HL-60 (cell line): ENCODE measurements around the gene ATP1A1.

ENCODE experiments used
- TF ChIP-seq, protein P1 (sequence below): IDR thresholded peaks from one replicate; pipeline ENCODE4 v1.5.1; 2011; ENCODE audit warnings: low read length, control low read depth, inconsistent platforms; ENCODE audit not compliant: insufficient read depth
- TF ChIP-seq, protein P2 (sequence below): IDR thresholded peaks from 2 replicates; pipeline ENCODE4 v1.6.1; 2012; ENCODE audit warnings: low read depth; ENCODE audit not compliant: insufficient replicate concordance

DNA sequence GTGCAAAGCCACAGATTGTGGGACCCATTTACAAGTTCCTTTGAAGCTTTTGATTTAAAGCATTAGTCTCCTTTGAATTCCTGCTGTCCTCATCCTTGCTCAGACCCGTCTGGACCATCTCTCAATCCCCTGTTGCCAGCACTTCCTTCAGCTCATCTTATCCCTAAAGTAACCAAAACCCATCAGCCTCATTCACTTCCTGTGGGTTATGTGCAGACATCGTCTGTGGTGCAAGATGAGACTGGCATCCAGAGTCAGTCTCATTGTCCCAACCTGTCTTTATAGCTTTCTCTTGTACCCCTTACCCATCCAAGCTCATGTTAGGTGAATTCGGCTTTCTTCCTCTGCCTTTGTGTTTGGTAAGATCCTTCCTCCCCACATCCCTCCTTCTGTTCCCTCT lies 29.3 kb downstream of the ATP1A1 start:
- TF ChIP-seq, protein P1, sequence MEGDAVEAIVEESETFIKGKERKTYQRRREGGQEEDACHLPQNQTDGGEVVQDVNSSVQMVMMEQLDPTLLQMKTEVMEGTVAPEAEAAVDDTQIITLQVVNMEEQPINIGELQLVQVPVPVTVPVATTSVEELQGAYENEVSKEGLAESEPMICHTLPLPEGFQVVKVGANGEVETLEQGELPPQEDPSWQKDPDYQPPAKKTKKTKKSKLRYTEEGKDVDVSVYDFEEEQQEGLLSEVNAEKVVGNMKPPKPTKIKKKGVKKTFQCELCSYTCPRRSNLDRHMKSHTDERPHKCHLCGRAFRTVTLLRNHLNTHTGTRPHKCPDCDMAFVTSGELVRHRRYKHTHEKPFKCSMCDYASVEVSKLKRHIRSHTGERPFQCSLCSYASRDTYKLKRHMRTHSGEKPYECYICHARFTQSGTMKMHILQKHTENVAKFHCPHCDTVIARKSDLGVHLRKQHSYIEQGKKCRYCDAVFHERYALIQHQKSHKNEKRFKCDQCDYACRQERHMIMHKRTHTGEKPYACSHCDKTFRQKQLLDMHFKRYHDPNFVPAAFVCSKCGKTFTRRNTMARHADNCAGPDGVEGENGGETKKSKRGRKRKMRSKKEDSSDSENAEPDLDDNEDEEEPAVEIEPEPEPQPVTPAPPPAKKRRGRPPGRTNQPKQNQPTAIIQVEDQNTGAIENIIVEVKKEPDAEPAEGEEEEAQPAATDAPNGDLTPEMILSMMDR = no peak
- TF ChIP-seq, protein P2, sequence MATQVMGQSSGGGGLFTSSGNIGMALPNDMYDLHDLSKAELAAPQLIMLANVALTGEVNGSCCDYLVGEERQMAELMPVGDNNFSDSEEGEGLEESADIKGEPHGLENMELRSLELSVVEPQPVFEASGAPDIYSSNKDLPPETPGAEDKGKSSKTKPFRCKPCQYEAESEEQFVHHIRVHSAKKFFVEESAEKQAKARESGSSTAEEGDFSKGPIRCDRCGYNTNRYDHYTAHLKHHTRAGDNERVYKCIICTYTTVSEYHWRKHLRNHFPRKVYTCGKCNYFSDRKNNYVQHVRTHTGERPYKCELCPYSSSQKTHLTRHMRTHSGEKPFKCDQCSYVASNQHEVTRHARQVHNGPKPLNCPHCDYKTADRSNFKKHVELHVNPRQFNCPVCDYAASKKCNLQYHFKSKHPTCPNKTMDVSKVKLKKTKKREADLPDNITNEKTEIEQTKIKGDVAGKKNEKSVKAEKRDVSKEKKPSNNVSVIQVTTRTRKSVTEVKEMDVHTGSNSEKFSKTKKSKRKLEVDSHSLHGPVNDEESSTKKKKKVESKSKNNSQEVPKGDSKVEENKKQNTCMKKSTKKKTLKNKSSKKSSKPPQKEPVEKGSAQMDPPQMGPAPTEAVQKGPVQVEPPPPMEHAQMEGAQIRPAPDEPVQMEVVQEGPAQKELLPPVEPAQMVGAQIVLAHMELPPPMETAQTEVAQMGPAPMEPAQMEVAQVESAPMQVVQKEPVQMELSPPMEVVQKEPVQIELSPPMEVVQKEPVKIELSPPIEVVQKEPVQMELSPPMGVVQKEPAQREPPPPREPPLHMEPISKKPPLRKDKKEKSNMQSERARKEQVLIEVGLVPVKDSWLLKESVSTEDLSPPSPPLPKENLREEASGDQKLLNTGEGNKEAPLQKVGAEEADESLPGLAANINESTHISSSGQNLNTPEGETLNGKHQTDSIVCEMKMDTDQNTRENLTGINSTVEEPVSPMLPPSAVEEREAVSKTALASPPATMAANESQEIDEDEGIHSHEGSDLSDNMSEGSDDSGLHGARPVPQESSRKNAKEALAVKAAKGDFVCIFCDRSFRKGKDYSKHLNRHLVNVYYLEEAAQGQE = no peak
